WTC11 (cell line): ENCODE results near the gene HMCES. TPM values are rescaled to one million over a fixed set of nuclear protein-coding genes. Genes with fewer than 3 reads are reported as not detected.

Source experiments
- ATAC-seq: fragments of 200-7000 bp; cut with Tn5 transposase; 2 replicates; pipeline ENCODE4 v1.10.0; 2021; ENCODE audit warnings: mild to moderate bottlenecking, moderate library complexity
- CTCF ChIA-PET: fragments of 300-600 bp; sonication (Branson Sonifier 250); formaldehyde crosslinking; loops from one replicate; lab custom pipeline; 2021; ENCODE audit warnings: antibody characterized with exemption; lab: Charles Lee
- POLR2A ChIA-PET: fragments of 350-600 bp; sonication (Branson Sonifier 250); formaldehyde crosslinking; loops from one replicate; lab custom pipeline; 2021; ENCODE audit warnings: antibody characterized with exemption; lab: Charles Lee
- DNase-seq: peaks from one replicate; pipeline ENCODE4 v3.0.0; 2021; ENCODE audit warnings: low spot score
- H3K27ac Mint-ChIP-seq: 2 replicates; pipeline ENCODE4 v1.8.0; 2021; ENCODE audit warnings: mixed read lengths
- H3K27me3 Mint-ChIP-seq: 2 replicates; pipeline ENCODE4 v1.8.0; 2021; ENCODE audit warnings: low read depth, mild to moderate bottlenecking, moderate library complexity, mixed read lengths
- H3K36me3 Mint-ChIP-seq: 2 replicates; pipeline ENCODE4 v1.8.0; 2021; ENCODE audit warnings: mixed read lengths
- H3K4me1 Mint-ChIP-seq: 2 replicates; pipeline ENCODE4 v1.8.0; 2022; ENCODE audit warnings: mixed read lengths
- H3K4me3 Mint-ChIP-seq: 2 replicates; pipeline ENCODE4 v1.8.0; 2021; ENCODE audit warnings: mild to moderate bottlenecking, moderate library complexity, mixed read lengths
- H3K9me3 Mint-ChIP-seq: 2 replicates; pipeline ENCODE4 v1.8.0; 2021; ENCODE audit warnings: mixed read lengths
- AR ChIP-seq: fragments of 250-450 bp; sonication (Bioruptor Pico); IDR thresholded peaks from 2 replicates; pipeline ENCODE4 v1.9.0; 2021; ENCODE audit warnings: mild to moderate bottlenecking
- EMX1 ChIP-seq: fragments of 250-450 bp; sonication (Bioruptor Pico); IDR thresholded peaks from 2 replicates; pipeline ENCODE4 v1.8.0; 2021; ENCODE audit warnings: mild to moderate bottlenecking
- ETV6 ChIP-seq: sonication (generic); formaldehyde crosslinking; IDR thresholded peaks from 2 replicates; pipeline ENCODE4 v1.8.1; 2022; ENCODE audit warnings: mild to moderate bottlenecking, missing genetic modification reagents
- FOXJ3 ChIP-seq: sonication (generic); formaldehyde crosslinking; IDR thresholded peaks from 2 replicates; pipeline ENCODE4 v1.9.0; 2021; ENCODE audit warnings: missing genetic modification reagents, mild to moderate bottlenecking, borderline replicate concordance
- FOXK1 ChIP-seq: sonication (generic); formaldehyde crosslinking; IDR thresholded peaks from 2 replicates; pipeline ENCODE4 v1.8.0; 2022; ENCODE audit warnings: mild to moderate bottlenecking, moderate library complexity, missing genetic modification reagents
- FOXP1 ChIP-seq: sonication (generic); formaldehyde crosslinking; IDR thresholded peaks from 2 replicates; pipeline ENCODE4 v1.8.0; 2022; ENCODE audit warnings: missing genetic modification reagents, mild to moderate bottlenecking, moderate library complexity, borderline replicate concordance
- GABPB1 ChIP-seq: sonication (generic); formaldehyde crosslinking; IDR thresholded peaks from 2 replicates; pipeline ENCODE4 v1.8.1; 2023; ENCODE audit warnings: mild to moderate bottlenecking, missing genetic modification reagents
- MXD4 ChIP-seq: fragments of 250-450 bp; sonication (Bioruptor Pico); IDR thresholded peaks from 2 replicates; pipeline ENCODE4 v1.8.0; 2021; ENCODE audit warnings: mild to moderate bottlenecking, moderate library complexity, borderline replicate concordance
- NFYB ChIP-seq: sonication (generic); formaldehyde crosslinking; conservative IDR thresholded peaks from 2 replicates; pipeline ENCODE4 v1.8.0; 2022; ENCODE audit warnings: low read depth, missing genetic modification reagents
- OVOL2 ChIP-seq: fragments of 250-450 bp; sonication (Bioruptor Pico); IDR thresholded peaks from 2 replicates; pipeline ENCODE4 v1.9.0; 2021; ENCODE audit warnings: mild to moderate bottlenecking, borderline replicate concordance
- RORB ChIP-seq: fragments of 250-450 bp; sonication (Bioruptor Pico); IDR thresholded peaks from 2 replicates; pipeline ENCODE4 v1.9.0; 2021; ENCODE audit warnings: mild to moderate bottlenecking
- USF1 ChIP-seq: sonication (generic); formaldehyde crosslinking; IDR thresholded peaks from 2 replicates; pipeline ENCODE4 v1.8.0; 2022; ENCODE audit warnings: mild to moderate bottlenecking, missing genetic modification reagents
- USF2 ChIP-seq: sonication (generic); formaldehyde crosslinking; IDR thresholded peaks from 2 replicates; pipeline ENCODE4 v1.8.1; 2023; ENCODE audit warnings: mild to moderate bottlenecking, missing genetic modification reagents, moderate library complexity
- ZBTB21 ChIP-seq: sonication (generic); formaldehyde crosslinking; IDR thresholded peaks from 2 replicates; pipeline ENCODE4 v1.8.1; 2023; ENCODE audit warnings: mild to moderate bottlenecking, missing genetic modification reagents, borderline replicate concordance
- ZNF317 ChIP-seq: sonication (generic); formaldehyde crosslinking; IDR thresholded peaks from 2 replicates; pipeline ENCODE4 v1.8.1; 2023; ENCODE audit warnings: low read depth, mild to moderate bottlenecking, moderate library complexity, missing genetic modification reagents, borderline replicate concordance
- ZNF416 ChIP-seq: fragments of 250-450 bp; sonication (Bioruptor Pico); IDR thresholded peaks from 2 replicates; pipeline ENCODE4 v1.9.0; 2021; ENCODE audit warnings: mild to moderate bottlenecking, inconsistent platforms
- ZNF425 ChIP-seq: fragments of 250-450 bp; sonication (Bioruptor Pico); conservative IDR thresholded peaks from 2 replicates; pipeline ENCODE4 v1.9.0; 2021; ENCODE audit warnings: mild to moderate bottlenecking
- total RNA-seq: library from RNA; stranded (reverse); gene quantifications from 3 replicates; pipeline ENCODE4 v1.2.3, GENCODE V29; 2021
- TF ChIP-seq, protein P1 (sequence below): sonication (generic); formaldehyde crosslinking; IDR thresholded peaks from 2 replicates; pipeline ENCODE4 v1.8.0; 2022; ENCODE audit warnings: missing genetic modification reagents
- TF ChIP-seq, protein P2 (sequence below): sonication (generic); formaldehyde crosslinking; IDR thresholded peaks from 2 replicates; pipeline ENCODE4 v1.8.1; 2022; ENCODE audit warnings: mild to moderate bottlenecking, moderate library complexity, missing genetic modification reagents
- TF ChIP-seq, protein P3 (sequence below): sonication (generic); formaldehyde crosslinking; IDR thresholded peaks from 2 replicates; pipeline ENCODE4 v1.8.0; 2023; ENCODE audit warnings: missing genetic modification reagents
- TF ChIP-seq, protein P4 (sequence below): sonication (generic); formaldehyde crosslinking; IDR thresholded peaks from 2 replicates; pipeline ENCODE4 v1.8.1; 2022; ENCODE audit warnings: low read depth, mild to moderate bottlenecking, moderate library complexity, missing genetic modification reagents, borderline replicate concordance

Gene HMCES
- total RNA-seq, 1 experiment from 2014 or later, result 47.7 TPM

- peak; percentile 66 for TF ChIP-seq FOXK1 (CRISPR knock-in tag)
- no peak for TF ChIP-seq FOXP1
- no peak for TF ChIP-seq ZNF425 (CRISPR knock-in tag)
- TF ChIP-seq NFYB (CRISPR knock-in tag), result peak; percentile 68
- TF ChIP-seq ZNF317, result no peak
- TF ChIP-seq EMX1 (CRISPR knock-in tag), result no peak
- TF ChIP-seq, protein P1, sequence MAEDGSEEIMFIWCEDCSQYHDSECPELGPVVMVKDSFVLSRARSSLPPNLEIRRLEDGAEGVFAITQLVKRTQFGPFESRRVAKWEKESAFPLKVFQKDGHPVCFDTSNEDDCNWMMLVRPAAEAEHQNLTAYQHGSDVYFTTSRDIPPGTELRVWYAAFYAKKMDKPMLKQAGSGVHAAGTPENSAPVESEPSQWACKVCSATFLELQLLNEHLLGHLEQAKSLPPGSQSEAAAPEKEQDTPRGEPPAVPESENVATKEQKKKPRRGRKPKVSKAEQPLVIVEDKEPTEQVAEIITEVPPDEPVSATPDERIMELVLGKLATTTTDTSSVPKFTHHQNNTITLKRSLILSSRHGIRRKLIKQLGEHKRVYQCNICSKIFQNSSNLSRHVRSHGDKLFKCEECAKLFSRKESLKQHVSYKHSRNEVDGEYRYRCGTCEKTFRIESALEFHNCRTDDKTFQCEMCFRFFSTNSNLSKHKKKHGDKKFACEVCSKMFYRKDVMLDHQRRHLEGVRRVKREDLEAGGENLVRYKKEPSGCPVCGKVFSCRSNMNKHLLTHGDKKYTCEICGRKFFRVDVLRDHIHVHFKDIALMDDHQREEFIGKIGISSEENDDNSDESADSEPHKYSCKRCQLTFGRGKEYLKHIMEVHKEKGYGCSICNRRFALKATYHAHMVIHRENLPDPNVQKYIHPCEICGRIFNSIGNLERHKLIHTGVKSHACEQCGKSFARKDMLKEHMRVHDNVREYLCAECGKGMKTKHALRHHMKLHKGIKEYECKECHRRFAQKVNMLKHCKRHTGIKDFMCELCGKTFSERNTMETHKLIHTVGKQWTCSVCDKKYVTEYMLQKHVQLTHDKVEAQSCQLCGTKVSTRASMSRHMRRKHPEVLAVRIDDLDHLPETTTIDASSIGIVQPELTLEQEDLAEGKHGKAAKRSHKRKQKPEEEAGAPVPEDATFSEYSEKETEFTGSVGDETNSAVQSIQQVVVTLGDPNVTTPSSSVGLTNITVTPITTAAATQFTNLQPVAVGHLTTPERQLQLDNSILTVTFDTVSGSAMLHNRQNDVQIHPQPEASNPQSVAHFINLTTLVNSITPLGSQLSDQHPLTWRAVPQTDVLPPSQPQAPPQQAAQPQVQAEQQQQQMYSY (CRISPR knock-in tag), result peak; percentile 57
- TF ChIP-seq, protein P2, sequence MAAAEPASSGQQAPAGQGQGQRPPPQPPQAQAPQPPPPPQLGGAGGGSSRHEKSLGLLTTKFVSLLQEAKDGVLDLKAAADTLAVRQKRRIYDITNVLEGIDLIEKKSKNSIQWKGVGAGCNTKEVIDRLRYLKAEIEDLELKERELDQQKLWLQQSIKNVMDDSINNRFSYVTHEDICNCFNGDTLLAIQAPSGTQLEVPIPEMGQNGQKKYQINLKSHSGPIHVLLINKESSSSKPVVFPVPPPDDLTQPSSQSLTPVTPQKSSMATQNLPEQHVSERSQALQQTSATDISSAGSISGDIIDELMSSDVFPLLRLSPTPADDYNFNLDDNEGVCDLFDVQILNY (CRISPR knock-in tag), result no peak
- no peak for TF ChIP-seq GABPB1
- TF ChIP-seq USF2 (CRISPR knock-in tag), result peak; percentile 8; the same call in 1 of the 2 replicates
- TF ChIP-seq FOXJ3 (CRISPR knock-in tag), result no peak
- TF ChIP-seq, protein P3, sequence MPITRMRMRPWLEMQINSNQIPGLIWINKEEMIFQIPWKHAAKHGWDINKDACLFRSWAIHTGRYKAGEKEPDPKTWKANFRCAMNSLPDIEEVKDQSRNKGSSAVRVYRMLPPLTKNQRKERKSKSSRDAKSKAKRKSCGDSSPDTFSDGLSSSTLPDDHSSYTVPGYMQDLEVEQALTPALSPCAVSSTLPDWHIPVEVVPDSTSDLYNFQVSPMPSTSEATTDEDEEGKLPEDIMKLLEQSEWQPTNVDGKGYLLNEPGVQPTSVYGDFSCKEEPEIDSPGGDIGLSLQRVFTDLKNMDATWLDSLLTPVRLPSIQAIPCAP (CRISPR knock-in tag), result no peak
- TF ChIP-seq ZBTB21 (CRISPR knock-in tag), result no peak
- TF ChIP-seq MXD4, result no peak
- TF ChIP-seq RORB, result no peak
- no peak for TF ChIP-seq ZNF416 (CRISPR knock-in tag)
Observed at GRCh38 chr3:129305592-129306091, 27.0 kb downstream of the HMCES start (continued).

DNA sequence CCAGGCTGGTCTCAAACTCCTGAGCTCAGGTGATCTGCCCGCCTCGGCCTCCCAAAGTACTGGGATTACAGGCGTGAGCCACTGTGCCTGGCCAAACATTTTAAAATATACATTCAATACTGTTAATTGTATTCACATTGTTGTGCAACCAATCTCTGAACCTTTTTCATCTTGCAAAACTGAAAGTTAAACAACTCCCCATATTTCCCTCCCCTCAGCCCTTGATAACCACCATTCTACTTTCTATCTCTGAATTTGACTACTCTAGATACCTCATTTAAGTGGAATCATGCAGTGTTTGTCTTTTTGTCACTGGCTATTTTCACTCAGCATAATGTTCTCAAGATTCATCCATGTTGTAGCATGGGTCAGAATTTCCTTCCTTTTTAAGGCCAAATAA, 30.0 kb downstream of the HMCES start:
- no peak overlapping the region for H3K4me3 Mint-ChIP-seq
- H3K36me3 Mint-ChIP-seq, result peaks cover 9% of the 10 kb centered on the region
- ChIA-PET CTCF (no interaction called here), POLR2A (no interaction called here)
- H3K9me3 Mint-ChIP-seq, result no peaks in the 10 kb centered on the region
- peak overlapping the region; percentile 1; the same call in 1 of the 2 replicates for H3K27ac Mint-ChIP-seq
- ATAC-seq (no peak), DNase-seq (no peak)
- H3K27me3 Mint-ChIP-seq, result no peaks in the 10 kb centered on the region
- TF ChIP-seq, protein P4, sequence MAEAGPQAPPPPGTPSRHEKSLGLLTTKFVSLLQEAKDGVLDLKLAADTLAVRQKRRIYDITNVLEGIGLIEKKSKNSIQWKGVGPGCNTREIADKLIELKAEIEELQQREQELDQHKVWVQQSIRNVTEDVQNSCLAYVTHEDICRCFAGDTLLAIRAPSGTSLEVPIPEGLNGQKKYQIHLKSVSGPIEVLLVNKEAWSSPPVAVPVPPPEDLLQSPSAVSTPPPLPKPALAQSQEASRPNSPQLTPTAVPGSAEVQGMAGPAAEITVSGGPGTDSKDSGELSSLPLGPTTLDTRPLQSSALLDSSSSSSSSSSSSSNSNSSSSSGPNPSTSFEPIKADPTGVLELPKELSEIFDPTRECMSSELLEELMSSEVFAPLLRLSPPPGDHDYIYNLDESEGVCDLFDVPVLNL (CRISPR knock-in tag), result no peak
- TF ChIP-seq USF1 (CRISPR knock-in tag), result no peak
- no peak for TF ChIP-seq AR
- TF ChIP-seq ETV6 (CRISPR knock-in tag), result no peak
- TF ChIP-seq OVOL2 (CRISPR knock-in tag), result no peak
- peaks cover 28% of the 10 kb centered on the region for H3K4me1 Mint-ChIP-seq
